GM21737 (cell line): Measurements from ENCODE around the gene FLNA.
"Not testable (repeated sequence)": the region's sequence is repeated elsewhere in the genome, so short reads cannot be mapped to it uniquely, and the experiment has no call there.

Experiments used
- ATAC-seq: cut with Tn5 transposase; IDR thresholded peaks from one replicate; pipeline ENCODE4 v1.9.1; 2021; ENCODE audit warnings: mild to moderate bottlenecking, moderate library complexity; ENCODE audit not compliant: unreplicated experiment

Gene FLNA

GRCh38 chrX:154374313-154375155 lies at the start of gene FLNA:
FLNA (minus strand) TSS chrX:154374634; CDS start chrX:154371245, 3,389 bp downstream.
- ATAC-seq: no peak

- ATAC-seq: no peak
Observed at GRCh38 chrX:154420402-154420756, 45.9 kb upstream of the FLNA start.

DNA sequence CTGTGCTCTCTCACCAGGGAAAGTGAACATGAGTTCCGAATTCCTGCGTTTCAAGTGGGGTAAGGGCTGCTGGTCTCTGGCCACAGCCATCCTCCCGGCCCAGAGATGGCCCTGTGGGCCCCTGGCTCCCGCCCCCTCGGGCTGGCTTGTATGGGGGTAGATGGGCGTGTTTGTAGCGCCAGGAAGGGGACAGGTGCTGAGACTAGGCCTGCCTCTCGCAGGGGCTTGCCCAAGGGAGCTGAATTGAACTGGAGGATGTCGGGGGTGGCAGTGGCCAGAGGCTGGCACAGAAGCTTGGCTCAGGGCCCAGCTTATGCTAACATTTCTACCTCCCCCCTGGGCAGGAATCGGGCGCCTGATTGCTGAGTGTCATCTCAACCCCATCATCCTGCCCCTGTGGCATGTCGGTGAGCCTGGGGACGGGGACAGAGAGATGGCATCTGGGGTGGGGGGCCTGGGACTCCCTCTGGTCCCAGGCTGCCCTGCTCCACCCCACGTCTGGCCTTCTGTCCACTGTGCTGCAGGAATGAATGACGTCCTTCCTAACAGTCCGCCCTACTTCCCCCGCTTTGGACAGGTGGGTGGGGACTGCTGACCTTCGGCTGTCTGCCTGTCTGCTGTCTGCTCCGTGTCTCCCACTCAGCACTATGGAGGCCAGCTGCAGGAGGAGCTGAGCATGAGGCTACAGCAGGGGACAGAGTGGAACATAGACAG lies 45.4 kb upstream of the FLNA start:
- ATAC-seq: no peak

DNA sequence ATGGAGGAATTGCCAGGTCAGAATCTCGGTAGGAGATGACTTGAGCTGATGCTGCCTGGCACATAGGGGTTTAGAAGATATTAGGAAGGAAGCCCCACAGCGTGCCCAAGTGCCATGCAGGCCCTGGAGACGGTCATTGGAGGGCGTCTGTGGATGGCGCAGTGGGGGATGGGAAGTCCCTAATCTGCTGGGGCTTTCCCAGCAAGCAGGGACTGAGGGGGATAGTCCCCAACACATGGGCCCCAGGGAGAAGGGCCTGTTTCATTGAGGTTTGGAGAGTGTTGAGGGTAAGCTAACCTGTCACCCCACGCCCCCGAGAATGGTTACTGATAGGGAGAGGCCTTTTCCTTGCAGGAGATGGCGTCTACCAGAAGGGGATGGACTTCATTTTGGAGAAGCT lies 44.8 kb upstream of the FLNA start:
- ATAC-seq: no peak

DNA sequence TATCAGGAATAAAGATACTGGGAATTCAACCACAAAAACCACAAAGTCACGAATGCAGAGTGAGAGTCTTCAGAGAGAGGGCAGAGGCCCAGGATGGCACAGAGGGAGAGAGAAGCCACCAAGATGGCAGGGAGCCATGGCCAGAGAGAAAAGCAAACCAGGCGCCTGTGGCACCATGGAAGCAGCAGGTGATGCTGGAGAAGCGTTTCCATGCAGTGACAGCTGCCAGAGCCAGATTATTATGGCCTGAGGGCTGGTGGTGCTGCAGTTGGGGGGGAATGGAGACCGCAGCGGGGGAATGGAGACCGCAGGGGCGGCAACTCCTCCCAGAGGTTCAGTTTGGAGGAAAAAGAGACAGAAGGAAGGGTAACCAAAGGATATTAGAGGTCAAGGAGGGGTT lies 42.7 kb upstream of the FLNA start:
- ATAC-seq: no peak

DNA sequence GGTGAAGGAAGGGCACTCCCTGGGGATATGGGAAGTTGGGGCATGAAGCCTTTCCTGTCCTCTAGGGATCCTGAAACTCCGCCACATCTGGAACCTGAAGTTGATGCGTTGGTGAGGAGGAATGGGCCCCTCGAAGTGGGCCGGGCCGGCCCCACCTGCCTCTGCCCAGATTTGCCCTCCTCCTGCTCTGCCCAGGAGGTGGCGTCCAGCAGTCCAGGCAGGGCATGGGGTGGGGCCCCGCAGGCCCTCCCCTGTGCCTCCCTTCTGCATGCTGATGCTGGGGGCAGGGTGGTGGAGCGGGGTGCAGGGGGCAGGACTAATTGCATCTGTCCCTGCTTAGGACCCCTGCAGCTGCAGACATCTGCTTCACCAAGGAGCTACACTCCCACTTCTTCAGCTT lies 38.7 kb upstream of the FLNA start:
- ATAC-seq: no peak

GRCh38 chrX:154412468-154412867 lies 38.0 kb upstream of the FLNA start:
- ATAC-seq: no peak

DNA sequence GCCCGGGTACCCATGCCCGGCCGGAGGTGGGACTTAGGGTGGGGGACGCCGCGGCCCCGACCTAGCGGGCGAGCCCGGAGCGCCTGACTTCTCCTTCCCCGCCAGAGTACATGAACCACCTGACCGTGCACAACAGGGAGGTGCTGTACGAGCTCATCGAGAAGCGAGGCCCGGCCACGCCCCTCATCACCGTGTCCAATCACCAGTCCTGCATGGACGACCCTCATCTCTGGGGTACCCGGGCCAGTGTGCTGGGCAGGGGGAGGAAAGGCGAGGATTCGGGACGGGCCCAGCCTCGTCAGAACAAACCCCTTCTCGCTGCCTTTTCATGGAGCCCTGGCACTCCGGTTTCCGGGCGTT lies 37.5 kb upstream of the FLNA start:
- peak; percentile 50 for ATAC-seq

- ATAC-seq: peak; percentile 39
Observed at GRCh38 chrX:154409222-154409871, 34.9 kb upstream of the FLNA start, which contains the start of gene DNASE1L1. DNASE1L1 (minus strand) TSS chrX:154409254; CDS start chrX:154405568, 3,686 bp downstream.

- ATAC-seq: peak; percentile 9
Observed at GRCh38 chrX:154408659-154409221, 34.3 kb upstream of the FLNA start.

DNA sequence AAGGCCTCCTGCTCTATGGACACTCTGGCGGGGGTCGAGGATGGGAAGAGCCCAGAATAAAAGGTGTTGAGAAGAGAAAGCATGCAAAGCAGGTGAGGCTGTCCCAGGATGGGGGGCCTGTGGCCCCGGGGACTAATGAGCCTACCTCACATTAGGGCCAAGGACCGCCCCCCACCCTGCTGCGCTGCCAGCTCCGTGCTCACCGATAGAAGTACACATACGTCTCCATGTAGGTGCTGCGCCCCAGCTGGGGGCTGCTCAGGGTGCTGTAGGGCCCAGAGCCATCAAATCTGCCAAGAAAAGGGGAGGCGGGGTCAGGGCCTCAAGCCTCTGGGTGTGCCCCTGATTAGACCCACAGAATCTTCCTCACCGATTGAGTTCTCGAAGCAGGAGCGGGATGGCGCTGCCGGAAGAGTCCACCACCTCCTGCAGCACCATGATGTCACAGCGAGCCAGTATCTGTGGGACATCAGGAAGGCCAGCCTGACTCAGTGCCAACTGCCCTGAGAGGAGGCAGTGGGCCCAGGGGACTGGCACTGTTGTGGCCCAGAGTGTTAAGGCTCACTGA lies 30.3 kb upstream of the FLNA start:
- ATAC-seq: no peak

- ATAC-seq: no peak
Observed at GRCh38 chrX:154403858-154404257, 29.4 kb upstream of the FLNA start.

GRCh38 chrX:154403192-154403591 lies 28.8 kb upstream of the FLNA start:
- ATAC-seq: no peak

- no peak for ATAC-seq
Observed at GRCh38 chrX:154402622-154403127, 28.2 kb upstream of the FLNA start.

GRCh38 chrX:154401918-154402621 lies 27.6 kb upstream of the FLNA start:
- ATAC-seq: no peak

- ATAC-seq: no peak
Observed at GRCh38 chrX:154401045-154401799, 26.8 kb upstream of the FLNA start.

GRCh38 chrX:154400369-154400817 lies 26.0 kb upstream of the FLNA start:
- not testable (repeated sequence) for ATAC-seq

GRCh38 chrX:154399527-154400368 lies 25.3 kb upstream of the FLNA start:
- ATAC-seq: no peak
